Measurements from ENCODE around the gene CKS1B. TPM values are rescaled to one million over a fixed set of nuclear protein-coding genes. Genes with fewer than 3 reads are reported as not detected.

Gene CKS1B
- polyA plus RNA-seq = 10 to 100 TPM; 59.5 to 82.7 (median 67.5) TPM

DNA sequence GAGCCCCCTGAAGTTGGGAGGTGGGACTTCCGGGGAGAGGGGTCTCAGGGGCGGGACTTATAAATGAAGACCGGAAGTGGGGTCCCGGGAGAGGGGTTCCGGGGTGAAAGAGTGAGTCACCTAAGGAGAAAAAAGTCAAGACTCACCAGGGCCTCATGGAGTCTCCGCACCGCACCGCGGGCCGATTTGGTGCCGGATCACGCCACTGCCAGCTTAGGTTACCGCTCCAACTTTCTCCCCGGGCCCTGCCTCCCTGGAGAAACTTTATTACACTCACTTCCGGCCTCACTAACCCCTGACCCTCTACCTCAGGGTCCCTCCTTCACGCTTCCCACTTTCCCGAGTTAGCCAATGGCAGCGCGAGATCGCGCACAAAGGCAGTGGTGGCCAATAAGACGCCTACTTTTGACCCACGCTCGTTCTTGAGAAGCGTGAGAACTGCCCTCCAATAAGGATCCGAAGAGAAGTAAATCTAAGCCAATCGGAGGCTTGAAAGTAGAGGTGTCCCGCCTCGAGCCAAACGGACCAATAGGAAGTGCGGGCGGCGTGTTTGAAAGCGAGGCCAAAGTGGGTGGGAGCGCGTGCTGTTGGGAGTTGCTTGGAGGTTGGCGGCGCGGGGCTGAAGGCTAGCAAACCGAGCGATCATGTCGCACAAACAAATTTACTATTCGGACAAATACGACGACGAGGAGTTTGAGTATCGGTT is at the start of gene CKS1B:
Gene CKS1B (plus strand): TSS at position 580 of the 706 bp plus-strand sequence. CDS start 65 bp downstream, at position 645.
- H3K4me3 Mint-ChIP-seq = no peak within 1 kb of the TSS
- no peaks in the 10 kb centered on the region for H3K9me3 Mint-ChIP-seq
- no peaks in the 10 kb centered on the region for H3K36me3 Mint-ChIP-seq
- peak; percentile 99 for DNase-seq
- no peak within 1 kb of the TSS for H3K27ac Mint-ChIP-seq
- peaks cover 5 to 22% of the 10 kb centered on the region in 2 donors for H3K4me1 Mint-ChIP-seq
- peaks cover 0 to 1% (median 0%) of the 10 kb centered on the region in 3 donors for H3K27me3 Mint-ChIP-seq (ENCODE audit: low read depth in 3 of 3)

- H3K9me3 Mint-ChIP-seq = no peaks in the 10 kb centered on the region
- DNase-seq = no peak
- H3K36me3 Mint-ChIP-seq = peaks cover 11 to 29% (median 14%) of the 10 kb centered on the region in 3 donors
- peaks cover 0 to 3% (median 0%) of the 10 kb centered on the region in 3 donors for H3K27me3 Mint-ChIP-seq (ENCODE audit: low read depth in 3 of 3)
- H3K27ac Mint-ChIP-seq = peak overlapping the region in 2 of 6 donors; percentile 17 to 53
- peaks cover 0 to 8% of the 10 kb centered on the region in 2 donors for H3K4me1 Mint-ChIP-seq
- no peak overlapping the region for H3K4me3 Mint-ChIP-seq
Observed at GRCh38 chr1:154925335-154926170, 48.9 kb upstream of the CKS1B start.

DNA sequence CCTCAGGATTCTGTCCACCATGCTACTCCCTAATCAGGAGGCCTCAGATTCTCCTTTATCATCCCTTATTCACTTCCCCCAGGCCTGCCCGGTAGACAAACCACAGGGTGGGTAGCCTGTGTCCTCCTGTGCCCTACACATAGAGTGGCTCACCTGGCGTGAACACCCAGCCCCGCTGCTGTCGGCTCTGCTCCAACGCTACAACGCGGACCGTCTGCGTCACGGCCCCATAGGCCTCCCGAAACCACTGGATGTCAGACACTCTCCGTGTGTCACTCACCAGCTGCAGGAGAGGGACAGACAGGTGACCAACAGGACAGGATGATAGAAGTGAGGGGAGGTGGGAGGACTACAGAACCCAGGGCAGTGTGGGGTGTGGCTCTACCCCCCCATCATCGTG is 48.3 kb upstream of the CKS1B start:
- H3K27me3 Mint-ChIP-seq (ENCODE audit: low read depth in 3 of 3) = peaks cover 0 to 3% (median 0%) of the 10 kb centered on the region in 3 donors
- peak overlapping the region in 1 of 6 donors; percentile 53 for H3K27ac Mint-ChIP-seq
- H3K36me3 Mint-ChIP-seq = peaks cover 11 to 29% (median 14%) of the 10 kb centered on the region in 3 donors
- no peaks in the 10 kb centered on the region for H3K9me3 Mint-ChIP-seq
- H3K4me1 Mint-ChIP-seq = peaks cover 0 to 8% of the 10 kb centered on the region in 2 donors
- no peak for DNase-seq
- H3K4me3 Mint-ChIP-seq = no peak overlapping the region

DNA sequence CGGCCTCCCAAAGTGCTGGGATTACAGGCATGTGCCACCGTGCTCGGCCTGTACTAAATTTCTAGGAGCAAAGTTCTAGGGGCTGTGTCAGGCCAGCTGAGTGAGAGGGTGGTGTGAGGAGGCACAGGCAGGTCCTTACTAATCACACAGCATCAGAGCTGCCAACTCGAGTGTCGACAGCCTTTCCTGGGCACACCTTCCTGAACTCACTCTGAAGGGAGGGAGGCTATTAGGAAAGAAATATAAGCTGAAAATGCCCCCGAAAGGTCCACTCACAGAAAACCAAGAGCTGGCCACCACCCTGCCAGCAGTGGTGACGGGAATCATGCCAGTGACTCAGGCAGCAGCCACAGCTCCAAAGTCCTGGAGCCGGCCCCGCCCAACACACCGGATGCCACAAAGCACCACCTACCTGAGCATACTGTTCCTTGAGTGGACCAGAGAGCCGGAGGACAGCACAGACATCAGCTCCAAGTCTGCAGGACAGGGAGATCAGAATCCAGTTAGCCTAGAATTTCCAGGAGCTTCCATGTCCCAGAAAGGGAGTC is 42.5 kb upstream of the CKS1B start:
- Mint-ChIP-seq H3K9me3 (no peaks in the 10 kb centered on the region), H3K4me3 (no peak overlapping the region), H3K36me3 (peaks cover 7 to 9% (median 8%) of the 10 kb centered on the region in 3 donors)

DNA sequence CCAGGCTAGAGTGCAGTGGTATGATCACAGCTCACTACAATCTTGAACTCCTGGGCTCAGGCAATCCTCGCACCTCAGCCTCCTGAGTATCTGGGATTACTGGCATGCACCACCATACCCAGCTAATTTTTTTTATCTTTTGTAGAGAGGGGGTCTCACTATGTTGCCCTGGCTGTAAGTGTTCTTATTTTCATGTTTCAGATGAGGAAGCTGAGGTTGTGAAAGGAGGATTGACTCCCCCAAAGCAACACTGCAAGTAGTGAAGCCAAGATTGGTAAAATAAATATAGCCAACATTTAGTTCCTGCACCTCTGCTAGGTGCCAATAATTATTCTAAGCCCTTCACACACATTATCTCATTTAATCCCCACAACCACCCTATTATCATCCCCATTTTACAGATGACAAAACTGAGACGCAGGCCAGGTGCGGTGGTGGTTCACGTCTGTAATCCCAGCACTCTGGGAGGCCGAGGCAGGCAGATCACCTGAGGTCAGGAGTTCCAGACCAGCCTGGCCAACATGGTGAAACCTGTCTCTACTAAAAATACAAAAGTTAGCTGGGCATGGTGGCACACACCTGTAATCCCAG is 40.0 kb upstream of the CKS1B start:
- peaks cover 36 to 38% of the 10 kb centered on the region in 2 donors for H3K4me1 Mint-ChIP-seq
- no peak for DNase-seq

More for the DNA sequence above, 42.5 kb upstream of the CKS1B start:
- Mint-ChIP-seq H3K27me3 (ENCODE audit: low read depth in 3 of 3) (peaks cover 3 to 5% (median 4%) of the 10 kb centered on the region in 3 donors), H3K27ac (no peak overlapping the region), H3K4me1 (peaks cover 17 to 23% of the 10 kb centered on the region in 2 donors)
- no peak for DNase-seq

DNA sequence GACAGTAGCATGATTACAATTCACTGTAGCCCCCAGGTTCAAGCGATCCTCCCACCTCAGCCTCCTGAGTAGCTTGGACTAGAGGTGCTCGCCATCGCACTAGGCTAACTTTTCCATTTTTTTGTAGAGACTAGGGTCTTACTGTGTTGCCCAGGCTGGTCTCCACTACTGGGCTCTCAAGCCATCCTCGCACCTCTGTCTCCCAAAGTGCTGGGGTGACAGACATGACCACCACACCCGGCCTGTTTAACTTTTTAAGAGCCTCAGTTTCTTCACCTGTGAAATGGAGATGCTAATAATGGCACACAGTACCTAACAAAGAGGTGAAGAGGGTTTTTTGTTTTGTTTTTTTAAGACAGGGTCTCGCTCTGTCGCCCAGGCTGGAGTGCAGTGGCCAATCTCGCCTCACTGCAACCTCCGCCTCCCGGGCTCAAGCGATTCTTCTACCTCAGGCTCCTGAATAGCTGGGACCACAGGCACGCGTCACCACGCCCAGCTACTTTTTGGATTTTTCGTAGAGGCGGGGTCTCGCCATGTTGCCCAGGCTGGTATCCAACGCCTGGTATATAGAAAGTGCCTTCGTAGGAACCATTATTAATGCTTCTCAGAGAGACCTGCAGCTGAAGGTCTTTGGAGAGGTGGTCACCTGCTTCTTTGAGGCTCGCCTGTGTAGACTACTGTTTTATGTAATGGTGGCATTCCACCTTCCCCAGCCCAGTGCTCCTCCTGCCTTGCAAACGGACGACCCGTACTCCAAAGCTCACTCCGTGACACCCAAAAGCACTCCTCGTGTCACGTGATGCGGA is 38.5 kb upstream of the CKS1B start:
- no peak for DNase-seq
- Mint-ChIP-seq H3K9me3 (no peaks in the 10 kb centered on the region), H3K36me3 (no peaks in the 10 kb centered on the region), H3K4me1 (peaks cover 36 to 38% of the 10 kb centered on the region in 2 donors), H3K27ac (peak overlapping the region; percentile 98 to 99 (median 99)), H3K4me3 (peak overlapping the region; percentile 84 to 100 (median 95)), H3K27me3 (ENCODE audit: low read depth in 3 of 3) (peaks cover 3 to 9% (median 5%) of the 10 kb centered on the region in 3 donors)

More for the DNA sequence above, 40.0 kb upstream of the CKS1B start:
- H3K27me3 Mint-ChIP-seq (ENCODE audit: low read depth in 3 of 3) = peaks cover 3 to 9% (median 5%) of the 10 kb centered on the region in 3 donors
- H3K9me3 Mint-ChIP-seq = no peaks in the 10 kb centered on the region
- peak overlapping the region in 3 of 5 donors; percentile 25 to 38 (median 33) for H3K4me3 Mint-ChIP-seq
- no peaks in the 10 kb centered on the region for H3K36me3 Mint-ChIP-seq
- peak overlapping the region in 4 of 6 donors; percentile 28 to 99 (median 52) for H3K27ac Mint-ChIP-seq

DNA sequence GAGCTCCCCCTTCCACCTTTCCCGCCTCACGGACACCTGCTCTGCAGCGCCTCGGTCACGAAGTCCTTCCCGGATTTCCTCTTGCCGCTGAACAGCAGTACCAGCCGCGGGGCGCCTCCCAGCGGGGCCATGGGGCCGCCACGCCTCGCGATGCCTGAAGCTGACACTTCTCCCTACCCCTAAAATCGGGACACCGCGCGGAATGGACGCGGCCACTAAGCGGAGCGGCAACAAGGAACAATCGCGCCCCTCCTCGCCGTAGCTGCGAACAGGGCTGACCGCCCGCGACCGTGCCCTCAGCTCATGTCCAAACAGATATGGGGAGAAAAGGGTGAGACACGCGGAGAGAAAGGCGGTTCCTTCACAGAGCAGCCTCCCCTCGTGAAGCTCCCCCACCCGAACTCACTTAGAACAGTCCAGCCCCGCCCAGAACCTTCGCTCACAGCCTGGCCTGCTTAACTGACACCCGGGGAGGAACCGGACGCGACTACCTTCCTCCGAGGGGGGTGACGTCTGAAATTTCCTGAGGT is 37.9 kb upstream of the CKS1B start, which contains the start of gene PMVK:
Gene PMVK (minus strand): TSS at position 165 of the 530 bp plus-strand sequence. CDS start 34 bp downstream, at position 131.
- Mint-ChIP-seq H3K27ac (peak within 1 kb of the TSS; percentile 98 to 99 (median 99)), H3K4me1 (peaks cover 36 to 38% of the 10 kb centered on the region in 2 donors), H3K36me3 (no peaks in the 10 kb centered on the region), H3K9me3 (no peaks in the 10 kb centered on the region), H3K27me3 (ENCODE audit: low read depth in 3 of 3) (peaks cover 3 to 9% (median 5%) of the 10 kb centered on the region in 3 donors), H3K4me3 (peak within 1 kb of the TSS; percentile 84 to 100 (median 95))
- peak; percentile 96 to 98 (median 97) for DNase-seq

- Mint-ChIP-seq H3K27me3 (ENCODE audit: low read depth in 3 of 3) (peaks cover 3 to 9% (median 7%) of the 10 kb centered on the region in 3 donors), H3K4me1 (peaks cover 36 to 39% of the 10 kb centered on the region in 2 donors), H3K27ac (peak overlapping the region; percentile 98 to 99 (median 99)), H3K9me3 (no peaks in the 10 kb centered on the region), H3K4me3 (peak overlapping the region; percentile 84 to 100 (median 95)), H3K36me3 (no peaks in the 10 kb centered on the region)
- DNase-seq = peak; percentile 95 to 97 (median 97)
Observed at GRCh38 chr1:154937085-154937987, 37.1 kb upstream of the CKS1B start.

- H3K9me3 Mint-ChIP-seq = no peaks in the 10 kb centered on the region
- no peak for DNase-seq
- H3K4me1 Mint-ChIP-seq = peaks cover 40 to 44% of the 10 kb centered on the region in 2 donors
- H3K27ac Mint-ChIP-seq = peak overlapping the region; percentile 98 to 99 (median 99)
- peak overlapping the region; percentile 84 to 100 (median 95) for H3K4me3 Mint-ChIP-seq
- peaks cover 3 to 9% (median 9%) of the 10 kb centered on the region in 3 donors for H3K27me3 Mint-ChIP-seq (ENCODE audit: low read depth in 3 of 3)
- no peaks in the 10 kb centered on the region for H3K36me3 Mint-ChIP-seq
Observed at GRCh38 chr1:154937988-154938386, 36.5 kb upstream of the CKS1B start.

GRCh38 chr1:154938604-154939399 is 35.7 kb upstream of the CKS1B start:
- Mint-ChIP-seq H3K27ac (peak overlapping the region; percentile 87 to 99 (median 99)), H3K4me1 (peaks cover 43 to 44% of the 10 kb centered on the region in 2 donors), H3K27me3 (ENCODE audit: low read depth in 3 of 3) (peaks cover 3 to 9% (median 9%) of the 10 kb centered on the region in 3 donors), H3K9me3 (no peaks in the 10 kb centered on the region), H3K4me3 (peak overlapping the region; percentile 63 to 74 (median 67)), H3K36me3 (no peaks in the 10 kb centered on the region)
- DNase-seq = no peak

DNA sequence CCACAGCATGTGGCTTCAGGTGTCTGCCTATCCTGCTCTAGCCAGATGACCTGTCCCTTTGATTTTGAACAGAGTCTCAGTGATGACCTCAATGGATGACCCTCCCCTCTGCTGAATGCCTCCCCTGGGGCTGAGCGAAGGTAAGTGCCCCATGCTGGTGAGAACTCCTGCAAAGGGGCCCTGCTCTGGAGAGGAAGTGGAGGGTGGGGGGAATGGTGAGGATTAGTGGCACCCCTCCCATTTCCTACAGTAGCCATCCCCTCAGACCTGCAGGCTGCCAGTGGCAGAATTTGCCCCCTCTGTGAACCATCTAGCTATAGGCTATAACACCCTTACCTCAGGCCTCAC is 34.3 kb upstream of the CKS1B start:
- H3K27ac Mint-ChIP-seq = peak overlapping the region in 1 of 6 donors; percentile 46
- peaks cover 42% of the 10 kb centered on the region in 2 donors for H3K4me1 Mint-ChIP-seq
- no peaks in the 10 kb centered on the region for H3K9me3 Mint-ChIP-seq
- DNase-seq = no peak
- peaks cover 3 to 9% (median 9%) of the 10 kb centered on the region in 3 donors for H3K27me3 Mint-ChIP-seq (ENCODE audit: low read depth in 3 of 3)
- no peaks in the 10 kb centered on the region for H3K36me3 Mint-ChIP-seq
- H3K4me3 Mint-ChIP-seq = no peak overlapping the region
